HepG2 (cell line): Measurements from ENCODE around the gene ITGB7. TPM values are rescaled to one million over a fixed set of nuclear protein-coding genes. Genes with fewer than 3 reads are reported as not detected.

Source experiments
- CCDC6 ChIP-seq: sonication (generic); formaldehyde crosslinking; IDR thresholded peaks from 2 replicates; pipeline ENCODE4 v1.8.1; 2022; ENCODE audit warnings: mild to moderate bottlenecking, missing genetic modification reagents, moderate library complexity
- FOXA3 ChIP-seq: IDR thresholded peaks from 2 replicates; pipeline ENCODE4 v1.6.1; 2016; ENCODE audit warnings: missing genetic modification reagents, missing compliant biosample characterization
- HNRNPK ChIP-seq: fragments of 200-400 bp; formaldehyde crosslinking; IDR thresholded peaks from 2 replicates; pipeline ENCODE4 v1.6.1; 2018; ENCODE audit warnings: low read length, low read depth, moderate library complexity, mild to moderate bottlenecking; ENCODE audit not compliant: poor library complexity, severe bottlenecking
- MEIS1 ChIP-seq: sonication (generic); formaldehyde crosslinking; IDR thresholded peaks from 2 replicates; pipeline ENCODE4 v1.9.0; 2021; ENCODE audit warnings: mild to moderate bottlenecking, missing genetic modification reagents, moderate library complexity, borderline replicate concordance
- MTF2 ChIP-seq: sonication (generic); formaldehyde crosslinking; IDR thresholded peaks from 2 replicates; pipeline ENCODE4 v1.5.0; 2020; ENCODE audit warnings: missing genetic modification reagents, borderline replicate concordance
- NFATC3 ChIP-seq: sonication (generic); formaldehyde crosslinking; IDR thresholded peaks from 2 replicates; pipeline ENCODE4 v1.5.1; 2020; ENCODE audit warnings: mild to moderate bottlenecking, missing genetic modification reagents
- NFE2 ChIP-seq: sonication (generic); formaldehyde crosslinking; IDR thresholded peaks from 2 replicates; pipeline ENCODE4 v1.4.0; 2020; ENCODE audit warnings: missing genetic modification reagents
- PHF8 ChIP-seq: sonication (generic); formaldehyde crosslinking; IDR thresholded peaks from 2 replicates; pipeline ENCODE4 v1.5.0; 2020; ENCODE audit warnings: missing genetic modification reagents
- POLR2A ChIP-seq, 2 experiments: IDR thresholded peaks; 2 replicates each; pipeline ENCODE4 v1.6.1; 2011; ENCODE audit warnings: low read depth in 2 of 2, low read length in 2 of 2, mild to moderate bottlenecking in 1 of 2, moderate library complexity in 1 of 2; ENCODE audit not compliant: insufficient read depth in 1 of 2
- SALL1 ChIP-seq: sonication (generic); formaldehyde crosslinking; IDR thresholded peaks from 2 replicates; pipeline ENCODE4 v1.8.0; 2022; ENCODE audit warnings: mild to moderate bottlenecking, missing genetic modification reagents
- STAG1 ChIP-seq: sonication (generic); formaldehyde crosslinking; IDR thresholded peaks from 2 replicates; pipeline ENCODE4 v1.4.0; 2020; ENCODE audit warnings: missing genetic modification reagents
- THAP8 ChIP-seq: sonication (generic); formaldehyde crosslinking; IDR thresholded peaks from 2 replicates; pipeline ENCODE4 v1.5.1; 2020; ENCODE audit warnings: missing genetic modification reagents, mild to moderate bottlenecking, borderline replicate concordance
- UBTF ChIP-seq: sonication (generic); formaldehyde crosslinking; IDR thresholded peaks from 2 replicates; pipeline ENCODE4 v1.4.0; 2020; ENCODE audit warnings: mild to moderate bottlenecking, missing genetic modification reagents
- ZBTB14 ChIP-seq: sonication (generic); formaldehyde crosslinking; IDR thresholded peaks from 2 replicates; pipeline ENCODE4 v1.4.0; 2020; ENCODE audit warnings: missing genetic modification reagents
- ZBTB33 ChIP-seq: sonication (generic); formaldehyde crosslinking; IDR thresholded peaks from 2 replicates; pipeline ENCODE4 v1.4.0; 2020; ENCODE audit warnings: missing genetic modification reagents
- ZFP36 ChIP-seq: fragments of 150-350 bp; IDR thresholded peaks from 2 replicates; pipeline ENCODE4 v1.6.1; 2018; ENCODE audit warnings: borderline replicate concordance, low read length, low read depth; ENCODE audit not compliant: partially characterized antibody
- ZNF230 ChIP-seq: sonication (generic); formaldehyde crosslinking; IDR thresholded peaks from 2 replicates; pipeline ENCODE4 v1.4.0; 2020; ENCODE audit warnings: mild to moderate bottlenecking, missing genetic modification reagents
- ZNF574 ChIP-seq: sonication (generic); formaldehyde crosslinking; IDR thresholded peaks from 2 replicates; pipeline ENCODE4 v1.4.0; 2020; ENCODE audit warnings: missing genetic modification reagents
- ZNF607 ChIP-seq: sonication (generic); formaldehyde crosslinking; IDR thresholded peaks from 2 replicates; pipeline ENCODE4 v1.5.1; 2020; ENCODE audit warnings: missing genetic modification reagents, mild to moderate bottlenecking, borderline replicate concordance
- ZNF720 ChIP-seq: sonication (generic); formaldehyde crosslinking; IDR thresholded peaks from 2 replicates; pipeline ENCODE4 v1.4.0; 2020; ENCODE audit warnings: missing genetic modification reagents
- ZSCAN21 ChIP-seq: sonication (generic); formaldehyde crosslinking; IDR thresholded peaks from 2 replicates; pipeline ENCODE4 v1.8.0; 2022; ENCODE audit warnings: mild to moderate bottlenecking, missing genetic modification reagents, moderate library complexity, borderline replicate concordance
- polyA plus RNA-seq, 8 experiments: library from polyadenylated mRNA; depleted of rRNA in 3 of 8; stranded (reverse) in 7 of 8; unstranded in 1 of 8; fragments of >200 nt; fragmentation: Illumina TruSeq in 4 of 8; extraction: Trizol in 4 of 8; gene quantifications; 2 replicates each; pipeline versions ENCODE4 v1.2.1 to v1.2.3, GENCODE V29; 2011 to 2016; ENCODE audit warnings: low read depth in 4 of 8, missing spikeins in 1 of 8, mixed read lengths in 1 of 8; ENCODE audit not compliant: insufficient read depth in 1 of 8
- total RNA-seq, 5 experiments: library from RNA; depleted of rRNA; stranded (reverse); fragments of >200 nt; fragmentation: Illumina TruSeq; extraction: Trizol; gene quantifications; 2 replicates each; pipeline ENCODE4 v1.2.3, GENCODE V29; 2016; ENCODE audit warnings: low read depth in 1 of 5

ITGB7 gene
- total and polyA plus RNA-seq, 2 of the 13 experiments (the other 11 are each of a cell fraction or from before 2014, with no cell fraction given) = 0.16 to 0.18 TPM

- TF ChIP-seq NFATC3 (CRISPR knock-in tag) (no peak), SALL1 (CRISPR knock-in tag) (no peak), STAG1 (no peak), MTF2 (CRISPR knock-in tag) (no peak), NFE2 (no peak), FOXA3 (CRISPR knock-in tag) (no peak), HNRNPK (peak; percentile 97), ZNF574 (CRISPR knock-in tag) (no peak), ZBTB14 (CRISPR knock-in tag) (peak; percentile 97), PHF8 (CRISPR knock-in tag) (0 out of 2 replicates have a peak, but pooled peaks have one; percentile 1), POLR2A (IDR thresholded peaks at IDR 0.05; ENCODE audit: insufficient read depth in 1 of 2, low read depth in 2 of 2, low read length in 2 of 2) (peak; percentile 31 to 57; a peak in 3 of 4 replicates), ZNF607 (CRISPR knock-in tag) (peak; percentile 77), UBTF (peak; percentile 49), ZBTB33 (CRISPR knock-in tag) (no peak), MEIS1 (peak; percentile 4; the same call in 1 of the 2 replicates), CCDC6 (CRISPR knock-in tag) (peak; percentile 64), THAP8 (CRISPR knock-in tag) (peak; percentile 62; the same call in 1 of the 2 replicates), ZFP36 (no peak), ZSCAN21 (CRISPR knock-in tag) (peak; percentile 71; the same call in 1 of the 2 replicates), ZNF230 (CRISPR knock-in tag) (no peak), ZNF720 (no peak)
Observed at GRCh38 chr12:53180931-53181645, 26.0 kb downstream of the ITGB7 start (continued).
